ENCODE results near the gene AKR1C2. TPM values are rescaled to one million over a fixed set of nuclear protein-coding genes. Genes with fewer than 3 reads are reported as not detected.
"Not testable (repeated sequence)": the region's sequence is repeated elsewhere in the genome, so short reads cannot be mapped to it uniquely, and the experiment has no call there.

The AKR1C2 gene
- polyA plus RNA-seq, 2 donors, result 37.5 to 142 TPM

- H3K27ac ChIP-seq (ENCODE audit: low read depth in 2 of 2, low read length in 1 of 2); H3K9me3 ChIP-seq (ENCODE audit: control insufficient read depth in 2 of 2, insufficient read depth in 1 of 2, low read depth in 1 of 2, low read length in 1 of 2); H3K4me1 ChIP-seq (ENCODE audit: control insufficient read depth in 2 of 2, insufficient read depth in 2 of 2, low read length in 1 of 2); H3K27me3 ChIP-seq (ENCODE audit: control insufficient read depth in 1 of 2, insufficient read depth in 2 of 2, low read length in 2 of 2); H3K4me3 ChIP-seq (ENCODE audit: low read depth in 1 of 2, low read length in 2 of 2); H3K36me3 ChIP-seq (ENCODE audit: control insufficient read depth in 2 of 2, insufficient read depth in 2 of 2, low read length in 1 of 2): not testable (repeated sequence)
Measured at GRCh38 chr10:4994260-4994659, 9.4 kb downstream of the AKR1C2 start.

GRCh38 chr10:4992564-4992963 lies 11.1 kb downstream of the AKR1C2 start:
- not testable (repeated sequence) for H3K27me3 ChIP-seq (ENCODE audit: control insufficient read depth in 1 of 2, insufficient read depth in 2 of 2, low read length in 2 of 2); H3K36me3 ChIP-seq (ENCODE audit: control insufficient read depth in 2 of 2, insufficient read depth in 2 of 2, low read length in 1 of 2); H3K4me3 ChIP-seq (ENCODE audit: low read depth in 1 of 2, low read length in 2 of 2); H3K4me1 ChIP-seq (ENCODE audit: control insufficient read depth in 2 of 2, insufficient read depth in 2 of 2, low read length in 1 of 2); H3K27ac ChIP-seq (ENCODE audit: low read depth in 2 of 2, low read length in 1 of 2); H3K9me3 ChIP-seq (ENCODE audit: control insufficient read depth in 2 of 2, insufficient read depth in 1 of 2, low read depth in 1 of 2, low read length in 1 of 2)
- 91 to 94% methylated on average over 10 of the region's 10 CpGs for WGBS, 2 donors

- not testable (repeated sequence) for H3K27me3 ChIP-seq (ENCODE audit: control insufficient read depth in 1 of 2, insufficient read depth in 2 of 2, low read length in 2 of 2); H3K4me3 ChIP-seq (ENCODE audit: low read depth in 1 of 2, low read length in 2 of 2); H3K9me3 ChIP-seq (ENCODE audit: control insufficient read depth in 2 of 2, insufficient read depth in 1 of 2, low read depth in 1 of 2, low read length in 1 of 2); H3K4me1 ChIP-seq (ENCODE audit: control insufficient read depth in 2 of 2, insufficient read depth in 2 of 2, low read length in 1 of 2); H3K36me3 ChIP-seq (ENCODE audit: control insufficient read depth in 2 of 2, insufficient read depth in 2 of 2, low read length in 1 of 2); H3K27ac ChIP-seq (ENCODE audit: low read depth in 2 of 2, low read length in 1 of 2)
- WGBS, 2 donors, result 94 to 95% methylated on average over 2 to 3 of the region's 6 CpGs
Measured at GRCh38 chr10:4991463-4991862, 12.2 kb downstream of the AKR1C2 start.

- Histone ChIP-seq H3K4me3 (ENCODE audit: low read depth in 1 of 2, low read length in 2 of 2) (no peak overlapping the region), H3K4me1 (ENCODE audit: control insufficient read depth in 2 of 2, insufficient read depth in 2 of 2, low read length in 1 of 2) (no peaks in the 10 kb centered on the region), H3K36me3 (ENCODE audit: control insufficient read depth in 2 of 2, insufficient read depth in 2 of 2, low read length in 1 of 2) (peaks cover 0 to 2% of the 10 kb centered on the region in 2 donors), H3K9me3 (ENCODE audit: control insufficient read depth in 2 of 2, insufficient read depth in 1 of 2, low read depth in 1 of 2, low read length in 1 of 2) (no peaks in the 10 kb centered on the region), H3K27me3 (ENCODE audit: control insufficient read depth in 1 of 2, insufficient read depth in 2 of 2, low read length in 2 of 2) (no peaks in the 10 kb centered on the region), H3K27ac (ENCODE audit: low read depth in 2 of 2, low read length in 1 of 2) (no peak overlapping the region)
- WGBS, 2 donors, result 90 to 94% methylated on average over 2 of the region's 2 CpGs
Measured at GRCh38 chr10:4990217-4990616, 13.4 kb downstream of the AKR1C2 start.

- 91 to 92% methylated on average over 6 of the region's 6 CpGs for WGBS, 2 donors
- H3K4me3 ChIP-seq (ENCODE audit: low read depth in 1 of 2, low read length in 2 of 2); H3K9me3 ChIP-seq (ENCODE audit: control insufficient read depth in 2 of 2, insufficient read depth in 1 of 2, low read depth in 1 of 2, low read length in 1 of 2); H3K27ac ChIP-seq (ENCODE audit: low read depth in 2 of 2, low read length in 1 of 2); H3K4me1 ChIP-seq (ENCODE audit: control insufficient read depth in 2 of 2, insufficient read depth in 2 of 2, low read length in 1 of 2); H3K36me3 ChIP-seq (ENCODE audit: control insufficient read depth in 2 of 2, insufficient read depth in 2 of 2, low read length in 1 of 2); H3K27me3 ChIP-seq (ENCODE audit: control insufficient read depth in 1 of 2, insufficient read depth in 2 of 2, low read length in 2 of 2): not testable (repeated sequence)
Measured at GRCh38 chr10:4988000-4988641, 15.5 kb downstream of the AKR1C2 start.

- Histone ChIP-seq H3K9me3 (ENCODE audit: control insufficient read depth in 2 of 2, insufficient read depth in 1 of 2, low read depth in 1 of 2, low read length in 1 of 2) (no peaks in the 10 kb centered on the region), H3K4me3 (ENCODE audit: low read depth in 1 of 2, low read length in 2 of 2) (no peak overlapping the region), H3K27ac (ENCODE audit: low read depth in 2 of 2, low read length in 1 of 2) (no peak overlapping the region), H3K27me3 (ENCODE audit: control insufficient read depth in 1 of 2, insufficient read depth in 2 of 2, low read length in 2 of 2) (no peaks in the 10 kb centered on the region), H3K36me3 (ENCODE audit: control insufficient read depth in 2 of 2, insufficient read depth in 2 of 2, low read length in 1 of 2) (peaks cover 0 to 3% of the 10 kb centered on the region in 2 donors), H3K4me1 (ENCODE audit: control insufficient read depth in 2 of 2, insufficient read depth in 2 of 2, low read length in 1 of 2) (peaks cover 0 to 2% of the 10 kb centered on the region in 2 donors)
- WGBS, 2 donors, result 57 to 60% methylated on average over 7 of the region's 7 CpGs
Measured at GRCh38 chr10:4984971-4985594, 18.6 kb downstream of the AKR1C2 start.

- no peaks in the 10 kb centered on the region for H3K27me3 ChIP-seq (ENCODE audit: control insufficient read depth in 1 of 2, insufficient read depth in 2 of 2, low read length in 2 of 2)
- no peak overlapping the region for H3K4me3 ChIP-seq (ENCODE audit: low read depth in 1 of 2, low read length in 2 of 2)
- H3K27ac ChIP-seq (ENCODE audit: low read depth in 2 of 2, low read length in 1 of 2), result no peak overlapping the region
- H3K36me3 ChIP-seq (ENCODE audit: control insufficient read depth in 2 of 2, insufficient read depth in 2 of 2, low read length in 1 of 2), result peaks cover 0 to 3% of the 10 kb centered on the region in 2 donors
- WGBS, 2 donors, result 93 to 96% methylated on average over 10 of the region's 10 CpGs
- peaks cover 0 to 2% of the 10 kb centered on the region in 2 donors for H3K4me1 ChIP-seq (ENCODE audit: control insufficient read depth in 2 of 2, insufficient read depth in 2 of 2, low read length in 1 of 2)
- H3K9me3 ChIP-seq (ENCODE audit: control insufficient read depth in 2 of 2, insufficient read depth in 1 of 2, low read depth in 1 of 2, low read length in 1 of 2), result no peaks in the 10 kb centered on the region
Measured at GRCh38 chr10:4984223-4984622, 19.4 kb downstream of the AKR1C2 start.

GRCh38 chr10:4983615-4984216 lies 19.9 kb downstream of the AKR1C2 start:
- Histone ChIP-seq H3K36me3 (ENCODE audit: control insufficient read depth in 2 of 2, insufficient read depth in 2 of 2, low read length in 1 of 2) (peaks cover 0 to 3% of the 10 kb centered on the region in 2 donors), H3K4me1 (ENCODE audit: control insufficient read depth in 2 of 2, insufficient read depth in 2 of 2, low read length in 1 of 2) (peaks cover 0 to 2% of the 10 kb centered on the region in 2 donors), H3K27me3 (ENCODE audit: control insufficient read depth in 1 of 2, insufficient read depth in 2 of 2, low read length in 2 of 2) (no peaks in the 10 kb centered on the region), H3K4me3 (ENCODE audit: low read depth in 1 of 2, low read length in 2 of 2) (no peak overlapping the region), H3K9me3 (ENCODE audit: control insufficient read depth in 2 of 2, insufficient read depth in 1 of 2, low read depth in 1 of 2, low read length in 1 of 2) (no peaks in the 10 kb centered on the region), H3K27ac (ENCODE audit: low read depth in 2 of 2, low read length in 1 of 2) (no peak overlapping the region)
- 90 to 95% methylated on average over 5 of the region's 5 CpGs for WGBS, 2 donors

GRCh38 chr10:4982764-4983226 lies 20.9 kb downstream of the AKR1C2 start:
- H3K4me1 ChIP-seq (ENCODE audit: control insufficient read depth in 2 of 2, insufficient read depth in 2 of 2, low read length in 1 of 2), result peaks cover 0 to 2% of the 10 kb centered on the region in 2 donors
- no peaks in the 10 kb centered on the region for H3K27me3 ChIP-seq (ENCODE audit: control insufficient read depth in 1 of 2, insufficient read depth in 2 of 2, low read length in 2 of 2)
- H3K36me3 ChIP-seq (ENCODE audit: control insufficient read depth in 2 of 2, insufficient read depth in 2 of 2, low read length in 1 of 2), result peaks cover 0 to 3% of the 10 kb centered on the region in 2 donors
- 78 to 85% methylated on average over 9 of the region's 9 CpGs for whole genome bisulfite sequencing, 2 donors
- H3K4me3 ChIP-seq (ENCODE audit: low read depth in 1 of 2, low read length in 2 of 2), result no peak overlapping the region
- no peaks in the 10 kb centered on the region for H3K9me3 ChIP-seq (ENCODE audit: control insufficient read depth in 2 of 2, insufficient read depth in 1 of 2, low read depth in 1 of 2, low read length in 1 of 2)
- H3K27ac ChIP-seq (ENCODE audit: low read depth in 2 of 2, low read length in 1 of 2), result no peak overlapping the region

Data from esophagus (tissue), 2 donors.